Kidney (tissue), 14 donors: Measurements from ENCODE around the gene ARMS2. TPM values are rescaled to one million over a fixed set of nuclear protein-coding genes. Genes with fewer than 3 reads are reported as not detected.

ENCODE experiments used
- DNase-seq, 5 donors: peaks; one replicate each; pipeline ENCODE4 v3.0.0-alpha.2; 2013 to 2020
- FAIRE-seq: peaks from 2 replicates; lab custom pipeline; 2012; peaks lifted over from hg19 to GRCh38; lab: Jason Lieb, UNC
- H3K27ac ChIP-seq, 2 donors: one replicate each; pipeline ENCODE4 v1.7.0; 2013; ENCODE audit warnings: low read depth in 2 of 2, low read length in 2 of 2, inconsistent platforms in 1 of 2
- H3K27me3 ChIP-seq: one replicate; pipeline ENCODE4 v1.7.1; 2013; ENCODE audit warnings: low read length, inconsistent platforms; ENCODE audit not compliant: control insufficient read depth, insufficient read depth
- H3K36me3 ChIP-seq, 3 donors: one replicate each; pipeline versions ENCODE4 v1.7.0 to v1.7.1; 2013; ENCODE audit warnings: low read length in 3 of 3, control low read depth in 1 of 3, inconsistent platforms in 1 of 3; ENCODE audit not compliant: insufficient read depth in 3 of 3, control insufficient read depth in 2 of 3
- H3K4me1 ChIP-seq, 3 donors: one replicate each; pipeline versions ENCODE4 v1.7.0 to v1.7.1; 2013; ENCODE audit warnings: low read length in 3 of 3, inconsistent platforms in 1 of 3, low read depth in 1 of 3; ENCODE audit not compliant: control insufficient read depth in 2 of 3, insufficient read depth in 2 of 3
- H3K4me3 ChIP-seq, 3 donors: one replicate each; pipeline versions ENCODE4 v1.7.0 to v1.8.1; 2013; ENCODE audit warnings: low read length in 3 of 3, control low read depth in 1 of 3, inconsistent platforms in 1 of 3
- H3K9ac ChIP-seq, 3 donors: one replicate each; pipeline versions ENCODE4 v1.7.0 to v1.7.1; 2013; ENCODE audit warnings: low read length in 3 of 3, control low read depth in 1 of 3, inconsistent platforms in 1 of 3
- H3K9me3 ChIP-seq, 3 donors: one replicate each; pipeline versions ENCODE4 v1.7.0 to v1.7.1; 2013; ENCODE audit warnings: low read length in 3 of 3, control low read depth in 1 of 3, inconsistent platforms in 1 of 3; ENCODE audit not compliant: control insufficient read depth in 2 of 3, insufficient read depth in 1 of 3
- CTCF ChIP-seq: IDR thresholded peaks from 3 replicates; pipeline ENCODE4 v1.5.1; 2012; ENCODE audit warnings: mild to moderate bottlenecking, moderate library complexity, borderline replicate concordance; ENCODE audit not compliant: insufficient read depth; ENCODE audit errors: extremely low read depth
- intact Hi-C: fragments of 100-400 bp; cut with DNase I; formaldehyde crosslinking; loops from one replicate; pipeline ENCODE4 v1.11.1; 2022
- polyA plus RNA-seq: library from polyadenylated mRNA; stranded (reverse); fragments of 350-450 nt; fragmentation: Illumina TruSeq; extraction: RNeasy Lipid Tissue Mini Kit (QIAGEN cat#74804); gene quantifications from one replicate; pipeline ENCODE4 v1.2.3, GENCODE V29; 2014; ENCODE audit warnings: low read depth, low replicate concordance; ENCODE audit not compliant: insufficient read depth
- total RNA-seq: library from RNA; stranded (reverse); fragmentation: NEBNext Ultra II Directional; extraction: Animal tissue kit (Norgen Biotek cat#: 25700); gene quantifications from one replicate; pipeline ENCODE4 v1.2.1, GENCODE V29; 2021
- donor health status: control.
- donor health status: control.
- donor health status: control.
- donor health status: control.
- donor health status: control.
- donor health status: DM: yes; HTN: yes; CAD: no.
- donor health status: Normal renal cell carcinoma (clear cell type).

ARMS2 gene
- total and polyA plus RNA-seq, 2 donors from 2014 or later, result not detected

- H3K4me1 ChIP-seq, result no peaks in the 10 kb centered on the region
- H3K4me3 ChIP-seq, result no peak overlapping the region
- DNase-seq (peak in 2 of 5 donors; percentile 51 to 52), FAIRE-seq (peak; percentile 98)
- peak; percentile 54 for TF ChIP-seq CTCF
- H3K9ac ChIP-seq, result no peak overlapping the region
- no peak overlapping the region for H3K27ac ChIP-seq
- no peaks in the 10 kb centered on the region for H3K27me3 ChIP-seq
- no peaks in the 10 kb centered on the region for H3K9me3 ChIP-seq
- no peaks in the 10 kb centered on the region for H3K36me3 ChIP-seq
- intact Hi-C loops, result no loop called here
Measured at GRCh38 chr10:122435212-122435827, 19.1 kb upstream of the ARMS2 start.

- H3K27me3 ChIP-seq, result no peaks in the 10 kb centered on the region
- H3K9me3 ChIP-seq, result no peaks in the 10 kb centered on the region
- DNase-seq (no peak), FAIRE-seq (no peak)
- H3K27ac ChIP-seq, result no peak overlapping the region
- H3K36me3 ChIP-seq, result no peaks in the 10 kb centered on the region
- intact Hi-C loops, result loop anchor here (10.0 kb wide), 1 partner anchor 147 kb away; no protein-coding TSS in a partner anchor
- no peak overlapping the region for H3K9ac ChIP-seq
- no peak overlapping the region for H3K4me3 ChIP-seq
- no peak for TF ChIP-seq CTCF
- no peaks in the 10 kb centered on the region for H3K4me1 ChIP-seq
Measured at GRCh38 chr10:122441961-122442360, 12.5 kb upstream of the ARMS2 start.

GRCh38 chr10:122445469-122445868 is 9.0 kb upstream of the ARMS2 start:
- no peaks in the 10 kb centered on the region for H3K36me3 ChIP-seq
- H3K4me3 ChIP-seq, result no peak overlapping the region
- H3K27ac ChIP-seq, result no peak overlapping the region
- no peaks in the 10 kb centered on the region for H3K9me3 ChIP-seq
- H3K4me1 ChIP-seq, result no peaks in the 10 kb centered on the region
- intact Hi-C loops, result loop anchor here (10.0 kb wide), 1 partner anchor 151 kb away; no protein-coding TSS in a partner anchor
- no peak overlapping the region for H3K9ac ChIP-seq
- no peaks in the 10 kb centered on the region for H3K27me3 ChIP-seq
- no peak for TF ChIP-seq CTCF
- DNase-seq, result no peak
- no peak for FAIRE-seq
